ENCODE results near the gene WDR36.

- no peak for TF ChIP-seq MAX (IDR thresholded peaks at IDR 0.05)
- no peak for TF ChIP-seq CTCF (IDR thresholded peaks at IDR 0.05; ENCODE audit: control extremely low read depth in 1 of 3, insufficient read depth in 1 of 3, low read depth in 1 of 3, low read length in 3 of 3)
- no peak for TF ChIP-seq POLR2AphosphoS5 (IDR thresholded peaks at IDR 0.05; ENCODE audit: low read depth, low read length)
- TF ChIP-seq CBX5 (IDR thresholded peaks at IDR 0.05; ENCODE audit: low read depth, low read length), result no peak
- no peak for TF ChIP-seq TBP (IDR thresholded peaks at IDR 0.05; ENCODE audit: low read depth, low read length)
- no peak for TF ChIP-seq YY1 (IDR thresholded peaks at IDR 0.05; ENCODE audit: low read depth, low read length)
- TF ChIP-seq RXRA (IDR thresholded peaks at IDR 0.05; ENCODE audit: insufficient read depth, low read depth, low read length), result no peak
- TF ChIP-seq SP2 (IDR thresholded peaks at IDR 0.05; ENCODE audit: low read length), result no peak
- no peak for TF ChIP-seq EP300 (IDR thresholded peaks at IDR 0.05; ENCODE audit: borderline replicate concordance in 1 of 2, low read depth in 2 of 2, low read length in 2 of 2)
- TF ChIP-seq JUND (IDR thresholded peaks at IDR 0.05; ENCODE audit: low read length), result no peak
- no peak for TF ChIP-seq POLR2A (IDR thresholded peaks at IDR 0.05; ENCODE audit: control extremely low read depth in 1 of 2, low read depth in 2 of 2, low read length in 2 of 2)
Observed at GRCh38 chr5:111121926-111122325, 29.8 kb downstream of the WDR36 start.
